CD4-positive, alpha-beta T cell treated with Interleukin-4 for 4 hours (primary cell): Measurements from ENCODE around the gene SEMA5B.

Source experiments
- DNase-seq: peaks from one replicate; pipeline ENCODE4 v3.0.0-alpha.2; 2020

The SEMA5B gene

DNA sequence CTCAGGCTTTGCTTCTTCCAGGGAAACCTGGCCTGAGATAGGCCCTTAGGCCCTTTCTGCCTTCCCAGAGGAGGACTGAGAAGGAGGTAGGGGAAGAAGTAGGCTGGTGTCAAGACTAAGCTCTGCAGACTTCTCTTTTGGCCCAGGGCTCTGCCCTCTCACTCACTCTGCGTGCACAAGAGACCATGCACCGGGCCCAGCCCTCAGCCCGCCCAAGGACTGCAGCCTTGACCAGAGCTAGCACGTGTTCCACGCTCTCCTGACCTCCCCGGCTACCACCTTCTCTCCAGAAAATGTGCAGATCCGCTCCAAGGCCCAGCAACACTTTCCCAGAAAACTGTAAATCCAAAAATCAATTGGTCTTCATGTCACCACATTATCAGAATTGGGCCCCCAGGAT is 59.8 kb downstream of the SEMA5B start:
- DNase-seq = no peak

DNA sequence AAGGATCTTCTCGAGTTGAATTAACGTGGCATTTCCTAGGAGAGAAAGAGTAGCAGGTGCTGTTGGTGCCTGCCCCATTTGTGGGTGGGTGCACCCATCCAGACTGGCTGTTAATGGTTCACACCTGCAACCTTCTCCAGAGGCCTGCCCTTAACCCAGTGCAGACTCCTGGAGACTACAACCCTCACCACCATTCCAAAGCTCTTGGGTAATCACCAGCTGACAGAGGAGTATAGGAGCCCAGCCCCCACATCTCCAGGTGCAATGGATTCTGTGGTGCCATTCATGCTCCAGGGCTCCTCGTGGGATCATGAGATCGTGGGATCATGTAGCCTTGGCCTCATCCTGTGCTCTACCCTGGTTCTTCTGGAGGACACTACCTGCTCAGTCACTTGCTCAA is 60.2 kb downstream of the SEMA5B start:
- DNase-seq = no peak

DNA sequence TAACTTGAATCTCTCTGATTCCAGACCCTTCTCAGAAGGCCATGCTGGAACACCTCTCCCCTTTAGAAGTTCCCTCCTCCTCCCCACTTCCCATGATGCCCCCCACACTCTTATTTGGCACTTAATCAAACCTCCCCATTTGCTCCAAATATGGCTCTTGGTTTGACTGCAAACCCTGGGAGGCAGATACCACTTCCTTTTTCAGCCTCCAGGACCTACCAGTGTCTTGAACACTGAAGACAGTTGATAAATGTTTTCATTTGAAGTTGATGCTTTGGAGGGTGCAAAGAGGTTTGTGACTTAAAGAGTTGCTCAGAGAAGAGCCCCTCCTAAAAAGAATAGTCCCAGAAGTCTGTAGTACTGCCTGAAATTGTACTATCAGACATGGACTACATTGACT is 61.5 kb downstream of the SEMA5B start:
- DNase-seq = no peak

DNA sequence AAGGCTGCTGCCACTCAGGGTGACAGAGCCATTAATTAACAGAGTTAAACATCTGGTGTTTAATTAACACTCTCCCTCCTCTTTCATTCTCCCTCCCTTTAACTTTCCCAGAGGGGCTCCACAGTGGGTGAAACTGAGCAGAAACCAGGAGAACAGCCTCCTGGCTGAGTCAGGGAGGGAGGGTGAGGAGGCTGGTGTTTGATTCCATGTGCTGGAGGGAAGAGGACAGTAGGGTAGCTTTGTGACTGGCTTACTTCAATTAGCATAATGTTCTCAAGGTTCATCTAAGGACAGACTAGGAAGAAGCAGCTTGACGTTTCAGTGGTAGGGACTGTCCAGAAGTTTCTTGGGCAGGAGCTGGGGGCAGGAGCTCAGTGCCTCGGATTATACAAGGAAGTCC is 62.8 kb downstream of the SEMA5B start:
- DNase-seq = no peak

- no peak for DNase-seq
These were observed 65.4 kb downstream of the SEMA5B start for GRCh38 chr3:122962149-122962548.

DNA sequence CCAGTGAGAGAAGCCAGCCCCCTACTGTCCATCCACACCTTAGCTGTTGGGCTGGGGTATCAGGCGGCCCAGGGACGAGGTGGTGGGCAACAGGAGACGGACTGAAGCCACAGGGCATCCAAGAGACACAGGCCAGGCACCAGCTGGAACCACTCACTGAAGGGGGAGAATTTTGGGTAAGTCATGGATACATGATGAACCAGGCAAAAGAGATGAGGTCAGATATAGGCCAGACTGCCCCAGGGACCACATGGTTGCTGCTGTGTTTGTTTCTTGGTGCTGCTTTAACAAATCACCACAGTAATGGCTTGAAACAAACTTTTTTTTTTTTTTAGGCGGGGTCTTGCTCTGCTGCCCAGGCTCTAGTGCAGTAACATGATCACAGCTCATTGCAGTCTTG is 66.4 kb downstream of the SEMA5B start:
- no peak for DNase-seq

- no peak for DNase-seq
These were observed 66.9 kb downstream of the SEMA5B start for GRCh38 chr3:122960652-122961051.

GRCh38 chr3:122959339-122959738 is 68.2 kb downstream of the SEMA5B start:
- DNase-seq = no peak

- DNase-seq = no peak
These were observed 69.6 kb downstream of the SEMA5B start for GRCh38 chr3:122957707-122958689.

- DNase-seq = no peak
These were observed 70.7 kb downstream of the SEMA5B start for GRCh38 chr3:122956693-122957455.

DNA sequence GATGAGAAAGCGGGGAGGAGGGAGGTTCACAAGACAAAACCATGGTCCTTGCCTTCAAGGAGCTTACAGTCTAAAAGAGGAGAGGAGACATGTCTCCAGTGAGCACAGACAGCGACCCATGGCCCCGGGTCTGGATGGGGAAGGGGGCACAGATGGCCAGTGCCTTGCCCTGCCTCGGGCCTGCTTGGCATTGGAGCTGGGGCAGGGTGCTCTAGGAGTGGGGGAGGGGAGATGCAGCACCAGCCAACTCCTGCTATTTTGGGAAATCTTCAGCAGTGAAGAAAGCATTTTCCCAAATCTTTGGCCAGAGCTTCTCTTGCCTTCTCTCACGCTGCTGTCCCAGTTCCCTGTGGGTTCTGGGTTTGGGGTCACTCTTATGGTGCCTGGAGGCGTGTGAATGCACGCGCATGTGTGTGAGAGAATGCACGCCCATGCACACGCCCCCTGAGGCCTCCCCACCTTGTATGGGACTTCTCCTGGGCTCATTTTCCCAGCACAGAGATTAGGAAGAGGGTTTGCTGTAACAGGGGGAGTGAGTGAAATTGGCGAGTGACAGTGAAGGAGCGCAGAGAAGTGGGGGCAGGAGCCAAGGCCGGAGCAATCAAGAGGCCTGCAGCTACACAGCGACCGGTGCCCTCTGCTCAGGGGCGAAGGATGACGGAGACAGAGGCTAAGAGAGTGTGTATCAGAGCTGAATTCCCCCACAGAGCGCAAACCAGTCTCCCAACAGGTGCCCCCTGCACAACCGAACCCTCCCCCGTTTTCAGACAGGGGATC is 71.5 kb downstream of the SEMA5B start:
- no peak for DNase-seq

DNA sequence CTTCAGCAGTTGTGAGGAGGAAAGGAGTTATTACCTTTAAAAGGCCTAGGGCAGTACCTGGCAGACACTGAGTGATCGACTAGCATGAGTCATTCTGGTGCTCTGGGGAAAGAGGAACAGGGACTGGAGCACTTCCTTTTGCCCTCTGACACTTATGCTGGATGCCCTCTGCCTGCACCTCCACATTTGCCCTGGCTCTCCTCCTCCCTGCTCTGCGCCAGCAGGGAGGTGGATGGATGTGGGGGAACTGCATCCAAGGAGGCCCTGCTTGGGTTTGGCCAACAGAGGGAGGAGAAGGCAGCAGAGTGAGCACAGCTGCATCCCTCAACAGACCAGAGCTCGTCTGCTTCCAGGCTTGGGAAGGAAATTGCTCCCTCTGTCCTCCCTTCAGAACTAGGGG is 75.0 kb downstream of the SEMA5B start:
- DNase-seq = no peak

DNA sequence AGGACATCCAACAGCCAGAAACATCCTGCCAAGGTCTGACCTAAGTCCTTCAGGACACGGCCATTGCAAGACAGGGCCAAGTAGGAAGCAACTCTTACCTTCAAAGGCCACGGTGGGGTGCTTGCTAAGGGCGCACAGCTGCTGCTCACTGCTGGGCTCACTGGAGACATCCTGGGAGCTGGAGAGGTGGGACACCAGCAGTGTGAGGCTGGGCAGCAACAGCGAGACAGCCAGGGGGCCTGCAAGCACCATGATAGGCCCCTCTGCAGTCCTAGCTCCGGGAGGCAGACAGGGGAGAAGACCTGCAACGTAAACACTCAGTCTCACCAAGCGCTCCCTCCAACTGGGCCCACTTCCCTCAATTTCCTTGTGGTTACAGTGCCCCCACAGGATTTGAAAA is 79.2 kb downstream of the SEMA5B start:
- DNase-seq = no peak

DNA sequence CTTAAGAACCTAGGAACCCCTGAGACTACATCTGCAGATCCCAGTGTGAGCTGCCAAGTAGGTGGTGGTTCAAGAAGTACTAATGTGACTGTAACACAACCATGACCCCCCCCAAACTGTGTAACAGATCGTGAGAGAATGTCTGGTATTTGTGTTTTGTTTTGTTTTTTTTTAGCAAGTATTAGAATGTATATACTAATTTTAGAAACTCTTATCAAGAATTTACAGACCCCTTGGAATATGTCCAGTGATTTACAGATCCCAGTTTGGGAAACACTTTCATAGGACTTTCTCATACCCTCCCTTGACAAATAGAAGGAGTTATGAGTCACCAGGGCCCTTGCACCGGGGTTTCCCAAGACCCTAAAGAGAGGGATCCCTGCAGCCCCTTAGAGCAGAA is 79.8 kb downstream of the SEMA5B start:
- no peak for DNase-seq

DNA sequence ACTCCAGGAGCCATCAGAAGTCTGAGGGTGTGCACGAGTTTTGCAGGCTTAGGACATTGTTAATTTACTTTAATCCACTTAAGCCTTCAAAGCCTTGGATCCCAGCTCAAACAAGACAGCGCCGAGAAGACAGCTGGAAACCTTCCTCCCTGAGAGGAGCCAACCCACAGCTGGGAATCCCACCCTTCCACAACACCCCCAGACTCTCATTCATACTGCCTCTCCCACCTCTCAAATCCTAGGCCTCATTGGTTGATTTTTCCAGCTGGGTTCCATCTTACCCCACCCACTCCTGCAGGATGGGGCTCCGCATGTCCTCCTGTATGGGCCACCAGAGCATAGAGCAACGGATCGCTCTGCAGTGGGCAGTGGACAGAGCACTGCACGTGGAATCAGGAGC is 80.4 kb downstream of the SEMA5B start:
- DNase-seq = no peak

- DNase-seq = no peak
These were observed 81.4 kb downstream of the SEMA5B start for GRCh38 chr3:122946185-122946584.

DNA sequence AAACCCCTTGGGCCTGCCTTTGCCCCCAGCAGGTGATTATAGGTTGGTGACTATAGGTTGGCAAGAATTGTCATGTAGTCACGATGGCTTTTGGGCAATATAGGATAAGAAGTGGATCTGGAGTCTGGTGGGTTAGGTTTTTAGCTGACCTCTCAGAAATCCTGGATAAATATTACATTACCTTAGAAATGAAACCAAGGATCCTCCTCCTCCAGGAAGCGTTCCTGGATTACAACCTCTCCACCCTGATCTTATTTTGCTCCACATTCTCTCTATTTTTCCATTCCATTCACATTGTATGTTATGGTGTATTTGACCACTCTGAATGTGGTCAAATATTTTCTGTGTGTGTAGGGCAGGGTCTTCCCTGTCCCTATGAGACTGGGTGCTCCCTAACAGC is 82.3 kb downstream of the SEMA5B start:
- no peak for DNase-seq

GRCh38 chr3:122944671-122945161 is 82.8 kb downstream of the SEMA5B start:
- no peak for DNase-seq

DNA sequence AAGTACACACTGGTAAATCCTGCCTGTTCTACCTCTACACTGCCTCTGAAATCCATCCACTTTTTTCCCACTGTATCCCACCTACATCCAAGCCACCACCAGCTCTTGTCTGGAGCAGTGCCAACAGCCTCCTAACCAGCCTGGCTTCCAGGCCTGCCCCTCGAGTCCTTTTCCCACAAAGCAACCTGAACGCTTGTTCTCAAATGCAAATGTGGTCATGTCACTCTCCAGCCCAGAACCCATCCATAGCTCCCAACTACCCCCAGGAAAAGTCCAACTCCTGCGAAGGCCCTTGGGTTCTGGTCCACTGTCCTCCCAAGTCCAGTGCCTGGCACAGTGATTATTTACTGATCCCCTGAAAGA is 83.8 kb downstream of the SEMA5B start:
- DNase-seq = no peak

- DNase-seq = no peak
These were observed 84.4 kb downstream of the SEMA5B start for GRCh38 chr3:122942937-122943827.

GRCh38 chr3:122942239-122942638 is 85.3 kb downstream of the SEMA5B start:
- DNase-seq = no peak
